ENCODE measurements around the gene TMEM132E.

DNA sequence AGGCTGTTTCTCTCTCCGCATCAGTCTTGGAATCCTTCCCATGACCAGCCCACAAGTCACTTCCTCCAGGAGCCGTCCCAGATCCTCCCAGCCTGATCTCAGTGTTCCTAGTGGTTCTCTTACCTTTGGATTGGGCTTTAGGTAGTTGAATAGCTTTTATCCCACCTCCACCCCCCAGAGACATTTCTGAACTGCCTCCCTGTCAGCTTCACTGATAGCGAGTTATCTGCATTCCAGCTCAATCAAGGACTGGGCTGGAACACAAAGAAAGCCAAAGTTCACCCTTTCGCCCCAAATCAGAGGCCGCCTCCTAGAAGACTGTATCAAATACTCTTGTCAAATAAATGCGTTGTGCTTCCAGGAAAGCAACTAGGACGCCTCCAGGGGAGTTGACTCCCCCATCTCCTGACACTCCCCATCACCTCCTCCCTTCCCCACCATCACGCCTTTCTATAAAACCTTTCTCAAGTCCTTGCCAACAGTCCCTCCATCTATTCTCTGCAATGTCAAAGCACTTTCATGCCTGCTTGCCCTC is 72.7 kb downstream of the TMEM132E start:
- no peak for TF ChIP-seq CTCF (conservative IDR thresholded peaks at IDR 0.05; ENCODE audit: low read depth in 2 of 2)
- TF ChIP-seq REST (IDR thresholded peaks at IDR 0.05; ENCODE audit: unreplicated experiment), result no peak
- no peak for TF ChIP-seq EZH2 (IDR thresholded peaks at IDR 0.05; ENCODE audit: low read depth, unreplicated experiment)
- no peak for TF ChIP-seq ZNF114 (CRISPR knock-in tag; IDR thresholded peaks at IDR 0.05)
- TF ChIP-seq ZNF331 (CRISPR knock-in tag; IDR thresholded peaks at IDR 0.05; ENCODE audit: low read depth), result no peak
- no peak for TF ChIP-seq POLR2AphosphoS5 (IDR thresholded peaks at IDR 0.05; ENCODE audit: low read depth)
- TF ChIP-seq, protein P1, sequence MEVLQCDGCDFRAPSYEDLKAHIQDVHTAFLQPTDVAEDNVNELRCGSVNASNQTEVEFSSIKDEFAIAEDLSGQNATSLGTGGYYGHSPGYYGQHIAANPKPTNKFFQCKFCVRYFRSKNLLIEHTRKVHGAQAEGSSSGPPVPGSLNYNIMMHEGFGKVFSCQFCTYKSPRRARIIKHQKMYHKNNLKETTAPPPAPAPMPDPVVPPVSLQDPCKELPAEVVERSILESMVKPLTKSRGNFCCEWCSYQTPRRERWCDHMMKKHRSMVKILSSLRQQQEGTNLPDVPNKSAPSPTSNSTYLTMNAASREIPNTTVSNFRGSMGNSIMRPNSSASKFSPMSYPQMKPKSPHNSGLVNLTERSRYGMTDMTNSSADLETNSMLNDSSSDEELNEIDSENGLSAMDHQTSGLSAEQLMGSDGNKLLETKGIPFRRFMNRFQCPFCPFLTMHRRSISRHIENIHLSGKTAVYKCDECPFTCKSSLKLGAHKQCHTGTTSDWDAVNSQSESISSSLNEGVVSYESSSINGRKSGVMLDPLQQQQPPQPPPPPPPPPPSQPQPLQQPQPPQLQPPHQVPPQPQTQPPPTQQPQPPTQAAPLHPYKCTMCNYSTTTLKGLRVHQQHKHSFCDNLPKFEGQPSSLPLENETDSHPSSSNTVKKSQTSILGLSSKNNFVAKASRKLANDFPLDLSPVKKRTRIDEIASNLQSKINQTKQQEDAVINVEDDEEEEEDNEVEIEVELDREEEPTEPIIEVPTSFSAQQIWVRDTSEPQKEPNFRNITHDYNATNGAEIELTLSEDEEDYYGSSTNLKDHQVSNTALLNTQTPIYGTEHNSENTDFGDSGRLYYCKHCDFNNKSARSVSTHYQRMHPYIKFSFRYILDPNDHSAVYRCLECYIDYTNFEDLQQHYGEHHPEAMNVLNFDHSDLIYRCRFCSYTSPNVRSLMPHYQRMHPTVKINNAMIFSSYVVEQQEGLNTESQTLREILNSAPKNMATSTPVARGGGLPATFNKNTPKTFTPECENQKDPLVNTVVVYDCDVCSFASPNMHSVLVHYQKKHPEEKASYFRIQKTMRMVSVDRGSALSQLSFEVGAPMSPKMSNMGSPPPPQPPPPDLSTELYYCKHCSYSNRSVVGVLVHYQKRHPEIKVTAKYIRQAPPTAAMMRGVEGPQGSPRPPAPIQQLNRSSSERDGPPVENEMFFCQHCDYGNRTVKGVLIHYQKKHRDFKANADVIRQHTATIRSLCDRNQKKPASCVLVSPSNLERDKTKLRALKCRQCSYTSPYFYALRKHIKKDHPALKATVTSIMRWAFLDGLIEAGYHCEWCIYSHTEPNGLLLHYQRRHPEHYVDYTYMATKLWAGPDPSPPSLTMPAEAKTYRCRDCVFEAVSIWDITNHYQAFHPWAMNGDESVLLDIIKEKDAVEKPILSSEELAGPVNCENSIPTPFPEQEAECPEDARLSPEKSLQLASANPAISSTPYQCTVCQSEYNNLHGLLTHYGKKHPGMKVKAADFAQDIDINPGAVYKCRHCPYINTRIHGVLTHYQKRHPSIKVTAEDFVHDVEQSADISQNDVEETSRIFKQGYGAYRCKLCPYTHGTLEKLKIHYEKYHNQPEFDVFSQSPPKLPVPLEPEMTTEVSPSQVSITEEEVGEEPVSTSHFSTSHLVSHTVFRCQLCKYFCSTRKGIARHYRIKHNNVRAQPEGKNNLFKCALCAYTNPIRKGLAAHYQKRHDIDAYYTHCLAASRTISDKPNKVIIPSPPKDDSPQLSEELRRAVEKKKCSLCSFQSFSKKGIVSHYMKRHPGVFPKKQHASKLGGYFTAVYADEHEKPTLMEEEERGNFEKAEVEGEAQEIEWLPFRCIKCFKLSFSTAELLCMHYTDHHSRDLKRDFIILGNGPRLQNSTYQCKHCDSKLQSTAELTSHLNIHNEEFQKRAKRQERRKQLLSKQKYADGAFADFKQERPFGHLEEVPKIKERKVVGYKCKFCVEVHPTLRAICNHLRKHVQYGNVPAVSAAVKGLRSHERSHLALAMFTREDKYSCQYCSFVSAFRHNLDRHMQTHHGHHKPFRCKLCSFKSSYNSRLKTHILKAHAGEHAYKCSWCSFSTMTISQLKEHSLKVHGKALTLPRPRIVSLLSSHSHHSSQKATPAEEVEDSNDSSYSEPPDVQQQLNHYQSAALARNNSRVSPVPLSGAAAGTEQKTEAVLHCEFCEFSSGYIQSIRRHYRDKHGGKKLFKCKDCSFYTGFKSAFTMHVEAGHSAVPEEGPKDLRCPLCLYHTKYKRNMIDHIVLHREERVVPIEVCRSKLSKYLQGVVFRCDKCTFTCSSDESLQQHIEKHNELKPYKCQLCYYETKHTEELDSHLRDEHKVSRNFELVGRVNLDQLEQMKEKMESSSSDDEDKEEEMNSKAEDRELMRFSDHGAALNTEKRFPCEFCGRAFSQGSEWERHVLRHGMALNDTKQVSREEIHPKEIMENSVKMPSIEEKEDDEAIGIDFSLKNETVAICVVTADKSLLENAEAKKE (CRISPR knock-in tag; IDR thresholded peaks at IDR 0.05), result no peak
- no peak for TF ChIP-seq NANOG (IDR thresholded peaks at IDR 0.05; ENCODE audit: borderline replicate concordance)
